Activated CD8-positive, alpha-beta T cell treated with anti-CD3 and anti-CD28 coated beads for 36 hours (primary cell): ENCODE data around the gene IGF2BP2. TPM values are rescaled to one million over a fixed set of nuclear protein-coding genes. Genes with fewer than 3 reads are reported as not detected.

Experiments
- ATAC-seq: fragments of 200-7000 bp; cut with Tn5 transposase; one replicate; pipeline ENCODE4 v1.10.0; 2021; ENCODE audit warnings: mild to moderate bottlenecking, moderate library complexity
- CTCF ChIA-PET: fragments of 350-600 bp; sonication (Branson Sonifier 250); formaldehyde crosslinking; loops from one replicate; lab custom pipeline; 2021; ENCODE audit warnings: antibody characterized with exemption; lab: Charles Lee
- POLR2A ChIA-PET: fragments of 350-600 bp; sonication (Branson Sonifier 250); formaldehyde crosslinking; loops from one replicate; lab custom pipeline; 2021; ENCODE audit warnings: antibody characterized with exemption; lab: Charles Lee
- DNase-seq: peaks from one replicate; pipeline ENCODE4 v3.0.0-alpha.2; 2020
- H3K27ac Mint-ChIP-seq: one replicate; pipeline ENCODE4 v1.8.0; 2021; ENCODE audit warnings: mild to moderate bottlenecking, mixed read lengths
- H3K27me3 Mint-ChIP-seq: one replicate; pipeline ENCODE4 v1.8.0; 2021; ENCODE audit warnings: mixed read lengths
- H3K36me3 Mint-ChIP-seq: one replicate; pipeline ENCODE4 v1.8.0; 2021; ENCODE audit warnings: low read depth, mixed read lengths
- H3K4me1 Mint-ChIP-seq: one replicate; pipeline ENCODE4 v1.8.0; 2021; ENCODE audit warnings: low read depth, mixed read lengths
- H3K4me3 Mint-ChIP-seq: one replicate; pipeline ENCODE4 v1.8.0; 2021; ENCODE audit warnings: mild to moderate bottlenecking, moderate library complexity, mixed read lengths
- H3K9me3 Mint-ChIP-seq: one replicate; pipeline ENCODE4 v1.8.0; 2021; ENCODE audit warnings: mixed read lengths
- CTCF ChIP-seq: fragments of 200-600 bp; IDR thresholded peaks from one replicate; pipeline ENCODE4 v1.8.0; 2022; ENCODE audit warnings: antibody characterized with exemption, mild to moderate bottlenecking
- intact Hi-C: fragments of 100-400 bp; cut with micrococcal nuclease; formaldehyde crosslinking; loops from one replicate; pipeline ENCODE4 v1.10.0; 2022
- total RNA-seq, 2 experiments: library from RNA; stranded (reverse); gene quantifications; one replicate each; pipeline ENCODE4 v1.2.3, GENCODE V29; 2021

The IGF2BP2 gene
- total RNA-seq, 2 experiments from 2014 or later, result 0.52 to 0.65 TPM

- peaks cover 1% of the 10 kb centered on the region for H3K9me3 Mint-ChIP-seq
- no peaks in the 10 kb centered on the region for H3K36me3 Mint-ChIP-seq
- H3K4me1 Mint-ChIP-seq, result no peaks in the 10 kb centered on the region
- TF ChIP-seq CTCF, result no peak
- ATAC-seq (no peak), DNase-seq (no peak)
- intact Hi-C loops, result no loop called here
- CTCF ChIA-PET, result interaction anchor here (0.6 to 1.0 kb wide), 2 partner anchors 8 to 191 kb away, joined by 4 read pairs; no protein-coding TSS in a partner anchor
- POLR2A ChIA-PET, result no interaction called here
- H3K27me3 Mint-ChIP-seq, result peaks cover 3% of the 10 kb centered on the region
- no peak overlapping the region for H3K4me3 Mint-ChIP-seq
- H3K27ac Mint-ChIP-seq, result no peak overlapping the region
Observed at GRCh38 chr3:185851046-185851445, 26.2 kb upstream of the IGF2BP2 start.

GRCh38 chr3:185847506-185847905 lies 22.7 kb upstream of the IGF2BP2 start:
- intact Hi-C loops, result no loop called here
- TF ChIP-seq CTCF, result no peak
- ATAC-seq, result no peak
- Mint-ChIP-seq H3K4me1 (no peaks in the 10 kb centered on the region), H3K27me3 (peaks cover 3% of the 10 kb centered on the region), H3K9me3 (no peaks in the 10 kb centered on the region), H3K4me3 (no peak overlapping the region), H3K36me3 (no peaks in the 10 kb centered on the region), H3K27ac (no peak overlapping the region)
- ChIA-PET POLR2A (no interaction called here), CTCF (no interaction called here)
- no peak for DNase-seq

GRCh38 chr3:185846037-185846436 lies 21.2 kb upstream of the IGF2BP2 start:
- H3K9me3 Mint-ChIP-seq, result no peaks in the 10 kb centered on the region
- H3K27me3 Mint-ChIP-seq, result peaks cover 3% of the 10 kb centered on the region
- no peaks in the 10 kb centered on the region for H3K4me1 Mint-ChIP-seq
- no peak overlapping the region for H3K27ac Mint-ChIP-seq
- no peak for TF ChIP-seq CTCF
- no peak overlapping the region for H3K4me3 Mint-ChIP-seq
- ChIA-PET CTCF (no interaction called here), POLR2A (no interaction called here)
- DNase-seq (no peak), ATAC-seq (no peak)
- intact Hi-C loops, result no loop called here
- H3K36me3 Mint-ChIP-seq, result no peaks in the 10 kb centered on the region

GRCh38 chr3:185844051-185844450 lies 19.2 kb upstream of the IGF2BP2 start:
- POLR2A ChIA-PET, result no interaction called here
- no peak overlapping the region for H3K27ac Mint-ChIP-seq
- intact Hi-C loops, result no loop called here
- CTCF ChIA-PET, result no interaction called here
- H3K4me3 Mint-ChIP-seq, result no peak overlapping the region
- H3K4me1 Mint-ChIP-seq, result no peaks in the 10 kb centered on the region
- no peak for ATAC-seq
- TF ChIP-seq CTCF, result no peak
- H3K36me3 Mint-ChIP-seq, result no peaks in the 10 kb centered on the region
- no peak for DNase-seq
- H3K9me3 Mint-ChIP-seq, result no peaks in the 10 kb centered on the region
- peaks cover 3% of the 10 kb centered on the region for H3K27me3 Mint-ChIP-seq

GRCh38 chr3:185843635-185844034 lies 18.8 kb upstream of the IGF2BP2 start:
- no peak for TF ChIP-seq CTCF
- no peak for DNase-seq
- Mint-ChIP-seq H3K27ac (no peak overlapping the region), H3K4me3 (no peak overlapping the region), H3K9me3 (no peaks in the 10 kb centered on the region), H3K4me1 (no peaks in the 10 kb centered on the region), H3K27me3 (peaks cover 2% of the 10 kb centered on the region), H3K36me3 (no peaks in the 10 kb centered on the region)
- ChIA-PET POLR2A (no interaction called here), CTCF (no interaction called here)
- intact Hi-C loops, result no loop called here
- ATAC-seq, result no peak
